Pancreas (tissue), 10 donors: ENCODE data around the gene VEGFA. TPM values are rescaled to one million over a fixed set of nuclear protein-coding genes. Genes with fewer than 3 reads are reported as not detected.

Experiments used
- ATAC-seq, 4 donors: fragments of 200-7000 bp; cut with Tn5 transposase; one replicate each; pipeline versions ENCODE4 v1.8.0 to v1.9.1; 2020; ENCODE audit warnings: mild to moderate bottlenecking in 4 of 4, moderate library complexity in 4 of 4
- DNase-seq, 6 donors: peaks; one replicate each; pipeline ENCODE4 v3.0.0-alpha.2; 2020
- FAIRE-seq: peaks from 2 replicates; lab custom pipeline; 2012; peaks lifted over from hg19 to GRCh38; lab: Jason Lieb, UNC
- H3K27ac ChIP-seq, 4 donors: fragments of 200-600 bp; sonication (generic); 1 replicate in 3 of 4; 2 replicates in 1 of 4; pipeline versions ENCODE4 v1.5.0 to v1.8.0; 2020
- H3K27me3 ChIP-seq, 4 donors: fragments of 200-600 bp; one replicate each; pipeline ENCODE4 v1.8.0; 2021
- H3K36me3 ChIP-seq, 3 donors: fragments of 200-600 bp; sonication (generic) in 1 of 3; one replicate each; pipeline versions ENCODE4 v1.5.0 to v1.8.0; 2020 to 2021
- H3K4me1 ChIP-seq, 3 donors: fragments of 200-600 bp; one replicate each; pipeline ENCODE4 v1.8.0; 2021
- H3K4me3 ChIP-seq, 4 donors: fragments of 200-600 bp; sonication (generic) in 2 of 4; one replicate each; pipeline versions ENCODE4 v1.5.0 to v1.8.0; 2020 to 2021
- H3K9me3 ChIP-seq, 4 donors: fragments of 200-600 bp; one replicate each; pipeline ENCODE4 v1.8.0; 2021
- WGBS, 2 donors: extraction: QIAGEN DNeasy Blood & Tissue Kit; methylation state at CpG; one replicate each; pipeline ENCODE4 v1.1.7; 2013; 5-methylcytosine and 5-hydroxymethylcytosine counted together
- intact Hi-C, 3 donors: fragments of 100-400 bp; cut with DNase I; formaldehyde crosslinking; loops; one replicate each; pipeline versions ENCODE4 v1.11.1 to v1.14.2; 2022
- polyA plus RNA-seq, 2 donors: library from polyadenylated mRNA; stranded (reverse); fragments of 200-250 nt; gene quantifications; one replicate each; pipeline ENCODE4 v1.2.3, GENCODE V29; 2013
- total RNA-seq, 6 donors: library from RNA; stranded (reverse); fragmentation: NEBNext Ultra II Directional in 4 of 6; extraction: Animal tissue kit (Norgen Biotek cat#: 25700) in 4 of 6; gene quantifications; one replicate each; pipeline versions ENCODE4 v1.2.1 to v1.2.4, GENCODE V29; 2021 to 2023
- TF ChIP-seq, protein P1 (sequence below), 4 donors: fragments of 200-600 bp; sonication (generic) in 3 of 4; IDR thresholded peaks; one replicate each; pipeline versions ENCODE4 v1.5.0 to v1.8.0; 2021; ENCODE audit warnings: antibody characterized with exemption in 4 of 4
- donor health status: healthy with polysubstance abuse.
- donor health status: DM: no; HTN: no; CAD: no; lungs with moderate emphysema.
- donor health status: DM: no; HTN: no; CAD: no.
- donor health status: control.
- donor health status: control.
- donor health status: Bipolar disorder and iron deficiency.
- donor health status: DM: yes; HTN: yes; CAD: no.
- donor health status: DM: no; HTN: no; CAD: no.
- donor health status: DM: no; HTN: no; CAD: no.
- donor health status: DM: yes; HTN: yes; CAD: no.

The VEGFA gene
- total RNA-seq (100 to 1,000 TPM in 1 of 6 donors, 10 to 100 TPM in 5; 55.2 to 127 (median 90.0) TPM), polyA plus RNA-seq (100 to 1,000 TPM; 158 to 206 TPM)

GRCh38 chr6:43769526-43770371 is at the start of gene VEGFA:
Gene VEGFA (plus strand): TSS chr6:43770211.
- peak; percentile 59 to 76 (median 68) for ATAC-seq
- Histone ChIP-seq H3K9me3 (no peaks in the 10 kb centered on the region), H3K27me3 (no peaks in the 10 kb centered on the region), H3K4me3 (peak within 1 kb of the TSS; percentile 76 to 96 (median 87)), H3K27ac (peak within 1 kb of the TSS; percentile 92 to 100 (median 96)), H3K36me3 (no peaks in the 10 kb centered on the region), H3K4me1 (peaks cover 8 to 11% (median 8%) of the 10 kb centered on the region in 3 donors)
- WGBS, 2 donors: 0 to 1% methylated on average over 48 to 62 of the region's 62 CpGs
- intact Hi-C loops: loop anchor here in 2 of 3 donors (5.0 to 10.0 kb wide), 6 partner anchors 63 to 313 kb away; no protein-coding TSS in a partner anchor
- peak; percentile 81 to 99 (median 92) for DNase-seq
- FAIRE-seq: no peak
- TF ChIP-seq, protein P1, sequence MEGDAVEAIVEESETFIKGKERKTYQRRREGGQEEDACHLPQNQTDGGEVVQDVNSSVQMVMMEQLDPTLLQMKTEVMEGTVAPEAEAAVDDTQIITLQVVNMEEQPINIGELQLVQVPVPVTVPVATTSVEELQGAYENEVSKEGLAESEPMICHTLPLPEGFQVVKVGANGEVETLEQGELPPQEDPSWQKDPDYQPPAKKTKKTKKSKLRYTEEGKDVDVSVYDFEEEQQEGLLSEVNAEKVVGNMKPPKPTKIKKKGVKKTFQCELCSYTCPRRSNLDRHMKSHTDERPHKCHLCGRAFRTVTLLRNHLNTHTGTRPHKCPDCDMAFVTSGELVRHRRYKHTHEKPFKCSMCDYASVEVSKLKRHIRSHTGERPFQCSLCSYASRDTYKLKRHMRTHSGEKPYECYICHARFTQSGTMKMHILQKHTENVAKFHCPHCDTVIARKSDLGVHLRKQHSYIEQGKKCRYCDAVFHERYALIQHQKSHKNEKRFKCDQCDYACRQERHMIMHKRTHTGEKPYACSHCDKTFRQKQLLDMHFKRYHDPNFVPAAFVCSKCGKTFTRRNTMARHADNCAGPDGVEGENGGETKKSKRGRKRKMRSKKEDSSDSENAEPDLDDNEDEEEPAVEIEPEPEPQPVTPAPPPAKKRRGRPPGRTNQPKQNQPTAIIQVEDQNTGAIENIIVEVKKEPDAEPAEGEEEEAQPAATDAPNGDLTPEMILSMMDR (IDR thresholded peaks at IDR 0.05): peak; percentile 87 to 94 (median 92)

GRCh38 chr6:43720999-43721398 is 49.0 kb upstream of the VEGFA start:
- Histone ChIP-seq H3K4me3 (no peak overlapping the region), H3K36me3 (no peaks in the 10 kb centered on the region), H3K27ac (no peak overlapping the region), H3K9me3 (no peaks in the 10 kb centered on the region), H3K27me3 (no peaks in the 10 kb centered on the region), H3K4me1 (no peaks in the 10 kb centered on the region)
- ATAC-seq: no peak
- TF ChIP-seq, protein P1 (IDR thresholded peaks at IDR 0.05): no peak
- 78 to 83% methylated on average over 4 of the region's 4 CpGs for WGBS, 2 donors
- no peak for FAIRE-seq
- intact Hi-C loops: loop anchor here in 1 of 3 donors (5.0 kb wide), 1 partner anchor 356 kb away; no protein-coding TSS in a partner anchor
- DNase-seq: no peak

DNA sequence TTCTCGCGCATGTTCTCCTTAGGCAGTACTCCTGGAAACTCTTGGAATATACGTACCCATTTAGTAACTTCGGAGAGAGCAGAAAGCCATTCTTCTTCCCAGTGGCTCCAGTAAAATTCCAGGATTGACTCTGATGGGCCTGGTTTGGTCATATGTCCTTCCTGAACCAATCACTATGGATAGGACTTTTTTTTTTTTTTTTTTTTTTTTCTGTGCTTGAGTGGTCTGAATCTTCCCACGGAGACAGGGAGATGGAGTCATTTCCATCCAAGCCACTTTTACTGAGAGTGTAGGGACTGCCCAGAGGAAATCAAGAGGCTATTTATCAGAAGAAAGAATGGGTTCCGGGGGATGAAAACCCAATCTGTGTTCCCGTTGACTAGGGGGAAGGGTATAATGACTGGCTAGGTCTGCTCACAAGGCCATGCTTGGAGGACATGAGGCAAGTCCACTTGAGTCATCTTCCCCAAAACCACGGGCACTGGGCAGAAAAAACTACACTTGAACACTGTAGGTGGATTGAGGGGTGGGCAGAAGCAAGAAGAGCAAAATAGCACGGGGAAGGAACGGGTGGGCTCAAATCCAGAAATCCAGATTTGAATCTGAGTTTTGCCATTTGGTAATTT is 47.0 kb upstream of the VEGFA start:
- no peaks in the 10 kb centered on the region for H3K9me3 ChIP-seq
- no peak for DNase-seq
- WGBS, 2 donors: 68 to 77% methylated on average over 10 of the region's 10 CpGs
- intact Hi-C loops: loop anchor here in 1 of 3 donors (5.0 kb wide), 1 partner anchor 354 kb away; no protein-coding TSS in a partner anchor
- TF ChIP-seq, protein P1 (IDR thresholded peaks at IDR 0.05): no peak
- no peaks in the 10 kb centered on the region for H3K4me1 ChIP-seq
- H3K4me3 ChIP-seq: no peak overlapping the region
- H3K27ac ChIP-seq: no peak overlapping the region
- H3K36me3 ChIP-seq: no peaks in the 10 kb centered on the region
- no peaks in the 10 kb centered on the region for H3K27me3 ChIP-seq
- no peak for FAIRE-seq
- no peak for ATAC-seq

DNA sequence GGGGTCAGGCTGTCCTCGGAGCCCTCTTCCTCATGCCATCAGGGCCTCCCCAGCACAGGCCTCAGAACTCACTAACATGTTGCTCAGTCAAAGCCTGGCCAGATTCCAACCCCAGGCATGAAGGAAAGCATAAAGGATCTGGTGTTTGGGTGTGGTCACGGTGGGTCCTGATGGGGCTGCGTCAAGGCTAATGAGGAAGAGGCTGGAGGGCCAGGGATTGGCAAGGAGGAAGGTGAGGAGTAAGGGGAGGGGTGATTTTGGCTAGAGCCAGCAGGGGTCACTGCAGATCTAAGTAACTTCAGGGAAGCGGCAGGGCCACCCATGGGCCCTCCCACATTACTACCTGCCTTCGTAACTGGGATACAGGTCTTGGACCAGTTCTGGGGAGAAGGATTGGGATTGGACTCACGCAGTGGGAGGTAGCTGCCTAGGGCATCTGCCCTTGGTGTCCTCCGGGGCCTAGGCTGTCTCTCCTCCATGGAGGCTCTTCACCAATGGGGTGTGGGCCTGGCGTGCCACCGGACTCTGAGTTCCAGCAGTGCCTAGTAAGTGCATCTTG is 46.2 kb upstream of the VEGFA start:
- 41 to 42% methylated on average over 9 of the region's 9 CpGs for WGBS, 2 donors
- H3K4me1 ChIP-seq: no peaks in the 10 kb centered on the region
- no peak for FAIRE-seq
- H3K9me3 ChIP-seq: no peaks in the 10 kb centered on the region
- DNase-seq: peak; percentile 71 to 86 (median 78)
- intact Hi-C loops: loop anchor here in 1 of 3 donors (5.0 kb wide), 1 partner anchor 353 kb away; no protein-coding TSS in a partner anchor
- H3K4me3 ChIP-seq: no peak overlapping the region
- H3K36me3 ChIP-seq: no peaks in the 10 kb centered on the region
- ATAC-seq: peak; percentile 92 to 96 (median 94)
- H3K27me3 ChIP-seq: no peaks in the 10 kb centered on the region
- H3K27ac ChIP-seq: no peak overlapping the region
- TF ChIP-seq, protein P1 (IDR thresholded peaks at IDR 0.05): peak; percentile 41 to 55 (median 46)
